H9 (cell line): ENCODE data around the gene DGKH. TPM values are rescaled to one million over a fixed set of nuclear protein-coding genes. Genes with fewer than 3 reads are reported as not detected.
A peak's percentile ranks its signal among the peaks of the same experiment; 100 is the strongest.

ENCODE experiments used
- DNase-seq: peaks from one replicate; pipeline ENCODE4 v3.0.0-alpha.2; 2017
- H2AFZ ChIP-seq: one replicate; pipeline ENCODE4 v1.6.1; 2013; ENCODE audit warnings: mild to moderate bottlenecking, low read length, control low read depth, moderate library complexity
- H2AK5ac ChIP-seq: 2 replicates; pipeline ENCODE4 v1.6.1; 2013; ENCODE audit warnings: low read length, control low read depth, mixed read lengths; ENCODE audit not compliant: insufficient read length
- H2BK120ac ChIP-seq: one replicate; pipeline ENCODE4 v1.6.1; 2013; ENCODE audit warnings: low read depth, mild to moderate bottlenecking, low read length, control low read depth, inconsistent platforms; ENCODE audit not compliant: poor library complexity, severe bottlenecking
- H2BK12ac ChIP-seq: 2 replicates; pipeline ENCODE4 v1.6.1; 2013; ENCODE audit warnings: low read length, control low read depth, mixed read lengths, low read depth; ENCODE audit not compliant: insufficient read length
- H2BK15ac ChIP-seq: 2 replicates; pipeline ENCODE4 v1.6.1; 2013; ENCODE audit warnings: low read depth, low read length, control low read depth
- H2BK20ac ChIP-seq: one replicate; pipeline ENCODE4 v1.6.1; 2013; ENCODE audit warnings: low read depth, mild to moderate bottlenecking, low read length, control low read depth, inconsistent platforms; ENCODE audit not compliant: poor library complexity, severe bottlenecking
- H2BK5ac ChIP-seq: 2 replicates; pipeline ENCODE4 v1.6.1; 2013; ENCODE audit warnings: low read length, control low read depth, mixed read lengths; ENCODE audit not compliant: insufficient read length
- H3K14ac ChIP-seq: 2 replicates; pipeline ENCODE4 v1.6.1; 2013; ENCODE audit warnings: low read length, control low read depth; ENCODE audit not compliant: insufficient read depth
- H3K18ac ChIP-seq: 2 replicates; pipeline ENCODE4 v1.6.1; 2013; ENCODE audit warnings: low read depth, mild to moderate bottlenecking, mixed read lengths, low read length, control low read depth; ENCODE audit not compliant: insufficient read length
- H3K23ac ChIP-seq: 2 replicates; pipeline ENCODE4 v1.6.1; 2013; ENCODE audit warnings: low read length, control low read depth, mixed read lengths, low read depth; ENCODE audit not compliant: insufficient read length
- H3K23me2 ChIP-seq: 2 replicates; pipeline ENCODE4 v1.6.1; 2013; ENCODE audit warnings: low read depth, mild to moderate bottlenecking, mixed read lengths, low read length, control low read depth; ENCODE audit not compliant: insufficient read length, poor library complexity, severe bottlenecking
- H3K27ac ChIP-seq: 2 replicates; pipeline ENCODE4 v1.5.1; 2013; ENCODE audit warnings: low read length, control low read depth, mixed read lengths, low read depth; ENCODE audit not compliant: insufficient read length
- H3K27me3 ChIP-seq: 2 replicates; pipeline ENCODE4 v1.6.1; 2013; ENCODE audit warnings: low read length, control low read depth, inconsistent platforms; ENCODE audit not compliant: insufficient read depth
- H3K4ac ChIP-seq: 2 replicates; pipeline ENCODE4 v1.6.1; 2013; ENCODE audit warnings: low read depth, mild to moderate bottlenecking, control low read depth, inconsistent platforms, low read length, moderate library complexity
- H3K4me1 ChIP-seq: 2 replicates; pipeline ENCODE4 v1.6.1; 2013; ENCODE audit warnings: low read length, control low read depth, inconsistent platforms; ENCODE audit not compliant: insufficient read depth
- H3K4me2 ChIP-seq: 2 replicates; pipeline ENCODE4 v1.6.1; 2013; ENCODE audit warnings: low read length, control low read depth, mixed read lengths; ENCODE audit not compliant: insufficient read length, insufficient read depth
- H3K56ac ChIP-seq: 2 replicates; pipeline ENCODE4 v1.6.1; 2013; ENCODE audit warnings: low read depth, mild to moderate bottlenecking, mixed read lengths, low read length, control low read depth; ENCODE audit not compliant: insufficient read length
- H3K79me1 ChIP-seq: 2 replicates; pipeline ENCODE4 v1.6.1; 2013; ENCODE audit warnings: low read depth, mild to moderate bottlenecking, moderate library complexity, low read length, control low read depth, inconsistent platforms; ENCODE audit not compliant: insufficient read depth, poor library complexity, severe bottlenecking
- H3K79me2 ChIP-seq: 2 replicates; pipeline ENCODE4 v1.6.1; 2013; ENCODE audit warnings: low read length, control low read depth, inconsistent platforms; ENCODE audit not compliant: insufficient read depth
- H3K9ac ChIP-seq: 2 replicates; pipeline ENCODE4 v1.6.1; 2013; ENCODE audit warnings: low read length, control low read depth, mixed read lengths; ENCODE audit not compliant: insufficient read length; ENCODE audit errors: extremely low read depth
- H3K9me3 ChIP-seq: one replicate; pipeline ENCODE4 v1.6.1; 2013; ENCODE audit warnings: low read depth, low read length, inconsistent platforms; ENCODE audit not compliant: control insufficient read depth
- H3T11ph ChIP-seq: one replicate; pipeline ENCODE4 v1.6.1; 2013; ENCODE audit warnings: mild to moderate bottlenecking, low read length, control low read depth, inconsistent platforms
- H4K20me1 ChIP-seq: one replicate; pipeline ENCODE4 v1.6.1; 2013; ENCODE audit not compliant: control insufficient read depth, insufficient read length, insufficient read depth
- H4K5ac ChIP-seq: 2 replicates; pipeline ENCODE4 v1.6.1; 2013; ENCODE audit warnings: low read depth, mild to moderate bottlenecking, mixed read lengths, low read length, control low read depth; ENCODE audit not compliant: insufficient read length
- H4K8ac ChIP-seq: replicated peaks from 2 replicates; pipeline ENCODE4 v1.6.1; 2013; ENCODE audit warnings: low read length, control low read depth, mixed read lengths, low read depth; ENCODE audit not compliant: insufficient read length
- H4K91ac ChIP-seq: 2 replicates; pipeline ENCODE4 v1.6.1; 2013; ENCODE audit warnings: low read depth, mild to moderate bottlenecking, moderate library complexity, mixed read lengths, low read length, control low read depth; ENCODE audit not compliant: insufficient read length
- H3K27ac Mint-ChIP-seq, 3 experiments: 2 replicates in 2 of 3; 3 replicates in 1 of 3; pipeline ENCODE4 v1.8.0; 2020 to 2021; ENCODE audit warnings: mixed read lengths in 3 of 3, mild to moderate bottlenecking in 1 of 3, moderate library complexity in 1 of 3
- H3K27me3 Mint-ChIP-seq: 2 replicates; pipeline ENCODE4 v1.8.0; 2021; ENCODE audit warnings: low read depth, mild to moderate bottlenecking, moderate library complexity, mixed read lengths
- H3K36me3 Mint-ChIP-seq, 3 experiments: 2 replicates in 2 of 3; 3 replicates in 1 of 3; pipeline ENCODE4 v1.8.0; 2020 to 2021; ENCODE audit warnings: low read depth in 3 of 3, mixed read lengths in 3 of 3; ENCODE audit not compliant: insufficient read depth in 1 of 3
- H3K4me1 Mint-ChIP-seq, 2 experiments: 2 replicates each; pipeline ENCODE4 v1.8.0; 2020; ENCODE audit warnings: mixed read lengths in 2 of 2
- H3K4me3 Mint-ChIP-seq, 2 experiments: 2 replicates in 1 of 2; 3 replicates in 1 of 2; pipeline ENCODE4 v1.8.0; 2020 to 2021; ENCODE audit warnings: mild to moderate bottlenecking in 2 of 2, mixed read lengths in 2 of 2, moderate library complexity in 1 of 2
- H3K9me3 Mint-ChIP-seq, 2 experiments: 2 replicates in 1 of 2; 3 replicates in 1 of 2; pipeline ENCODE4 v1.8.0; 2020; ENCODE audit warnings: mild to moderate bottlenecking in 2 of 2, mixed read lengths in 2 of 2, moderate library complexity in 1 of 2
- CTCF ChIP-seq: fragments of 200-600 bp; sonication (generic); conservative IDR thresholded peaks from 3 replicates; pipeline ENCODE4 v1.8.0; 2021; ENCODE audit warnings: antibody characterized with exemption, mild to moderate bottlenecking
- WGBS: extraction: QIAGEN DNeasy Blood & Tissue Kit; methylation state at CpG from one replicate; pipeline ENCODE4 v1.1.7; 2013; ENCODE audit warnings: missing lambda C conversion rate, low lambda C conversion rate, mixed read lengths; ENCODE audit not compliant: insufficient read length; ENCODE audit errors: extremely low coverage; 5-methylcytosine and 5-hydroxymethylcytosine counted together
- total RNA-seq: library from RNA; stranded (reverse); gene quantifications from 2 replicates; pipeline ENCODE4 v1.2.1, GENCODE V29; 2021

Gene DGKH
- total RNA-seq, 1 experiment from 2014 or later, result 8.6 TPM

DNA sequence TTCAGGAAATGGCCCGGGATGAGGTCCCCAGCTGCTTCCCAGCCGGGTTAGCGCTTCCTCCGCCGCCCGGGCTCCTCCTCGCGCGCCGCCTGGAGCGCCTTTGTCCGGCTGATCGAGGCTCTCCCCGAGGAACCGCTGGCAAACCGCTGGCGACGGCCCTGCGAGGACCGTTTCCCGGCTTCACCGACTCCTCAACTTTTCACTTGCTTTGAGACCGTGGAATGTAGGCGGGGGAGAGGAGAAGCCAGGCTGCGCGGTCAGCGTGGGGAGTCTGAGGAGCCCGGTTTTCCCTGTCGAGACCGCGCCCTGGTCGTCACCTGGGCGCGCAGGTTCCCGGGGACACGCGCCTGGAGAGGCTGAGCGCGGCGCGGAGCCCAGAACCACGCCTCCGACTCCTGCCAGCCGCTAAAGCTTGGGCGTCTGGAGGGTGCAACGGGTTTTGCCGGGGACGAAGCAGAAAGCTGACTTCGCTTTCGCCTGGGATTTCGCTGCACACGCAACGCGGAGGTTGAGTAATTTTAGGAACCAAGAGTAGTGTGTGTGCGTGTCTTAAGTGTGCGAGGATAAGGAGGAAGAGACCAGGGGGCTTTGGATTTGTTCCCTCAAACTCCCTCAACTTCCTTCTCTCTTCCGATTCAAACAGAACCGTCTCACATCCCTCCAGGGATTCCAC, 7.3 kb upstream of the DGKH start:
- peak overlapping the region; percentile 27 for H3K9ac ChIP-seq
- H3K4me1 Mint-ChIP-seq, result peaks cover 16% of the 10 kb centered on the region in 2 experiments
- no peaks in the 10 kb centered on the region for H3K9me3 ChIP-seq
- H3K4ac ChIP-seq, result no peak overlapping the region
- peaks cover 14% of the 10 kb centered on the region for H3K23me2 ChIP-seq
- no peak overlapping the region for H3T11ph ChIP-seq
- H2BK15ac ChIP-seq, result no peak overlapping the region
- no peak overlapping the region for H2AFZ ChIP-seq
- H2BK120ac ChIP-seq, result no peak overlapping the region
- peaks cover 76% of the 10 kb centered on the region for H3K27me3 Mint-ChIP-seq
- no peaks in the 10 kb centered on the region for H4K20me1 ChIP-seq
- peak; percentile 54 for DNase-seq
- H4K5ac ChIP-seq, result no peak overlapping the region
- peak overlapping the region; percentile 80 to 94 for H3K4me3 Mint-ChIP-seq
- H3K14ac ChIP-seq, result peak overlapping the region; percentile 55; the same call in 1 of the 2 replicates
- H3K79me1 ChIP-seq, result no peaks in the 10 kb centered on the region
- no peak overlapping the region for H4K8ac ChIP-seq
- WGBS, result no CpG with 5 or more reads among the region's 58 CpGs
- no peak for TF ChIP-seq CTCF
- no peak overlapping the region for H2BK5ac ChIP-seq
- no peak overlapping the region for H3K56ac ChIP-seq
- no peak overlapping the region for H3K23ac ChIP-seq
- H3K18ac ChIP-seq, result peak overlapping the region; percentile 67
- H3K27me3 ChIP-seq, result peaks cover 15% of the 10 kb centered on the region; the same call in 1 of the 2 replicates
- H3K4me1 ChIP-seq, result no peaks in the 10 kb centered on the region
- peak overlapping the region; percentile 86 for H3K4me2 ChIP-seq
- H3K27ac Mint-ChIP-seq, result peak overlapping the region in 1 of 3 experiments; percentile 13; a peak in 2 of 7 replicates
- H2BK20ac ChIP-seq, result no peak overlapping the region
- no peak overlapping the region for H4K91ac ChIP-seq
- peaks cover 3 to 4% of the 10 kb centered on the region in 2 experiments; a peak in 4 of 5 replicates for H3K9me3 Mint-ChIP-seq
- H3K27ac ChIP-seq, result no peak overlapping the region
- no peaks in the 10 kb centered on the region for H3K79me2 ChIP-seq
- no peak overlapping the region for H2AK5ac ChIP-seq
- H3K36me3 Mint-ChIP-seq, result peaks cover 0 to 7% (median 3%) of the 10 kb centered on the region in 3 experiments; a peak in 3 of 7 replicates
- H2BK12ac ChIP-seq, result no peak overlapping the region
